ENCODE results near the gene CDH4.
A peak's percentile ranks its signal among the peaks of the same experiment; 100 is the strongest.
"Not testable (repeated sequence)": the region's sequence is repeated elsewhere in the genome, so short reads cannot be mapped to it uniquely, and the experiment has no call there.

The CDH4 gene

GRCh38 chr20:61970357-61970756, 718.3 kb downstream of the CDH4 start:
- H3K4me3 ChIP-seq (ENCODE audit: low read length in 2 of 2): no peak overlapping the region
- H2BK5ac ChIP-seq (ENCODE audit: low read length): no peak overlapping the region
- H2AFZ ChIP-seq (ENCODE audit: low read length): no peak overlapping the region
- DNase-seq (ENCODE audit: low spot score): no peak
- H3K36me3 ChIP-seq (replicated peaks in 1 of 2; ENCODE audit: control insufficient read depth in 2 of 2, insufficient read depth in 2 of 2, low read length in 2 of 2): peaks cover 17 to 39% of the 10 kb centered on the region in 2 donors
- H4K91ac ChIP-seq (ENCODE audit: low read depth, low read length, poor library complexity): no peak overlapping the region
- no peak overlapping the region for H2BK12ac ChIP-seq (ENCODE audit: low read length)
- peaks cover 0 to under 1% (median 0%) of the 10 kb centered on the region in 3 experiments for H3K27me3 ChIP-seq (ENCODE audit: control insufficient read depth in 3 of 3, insufficient read depth in 3 of 3, low read depth in 1 of 3, low read length in 3 of 3)
- no peak overlapping the region for H3K23ac ChIP-seq (ENCODE audit: low read depth, low read length, poor library complexity)
- no peak overlapping the region for H2BK15ac ChIP-seq (ENCODE audit: low read length)
- H2BK120ac ChIP-seq (ENCODE audit: low read depth, low read length): no peak overlapping the region
- no peaks in the 10 kb centered on the region for H3K79me1 ChIP-seq (ENCODE audit: low read depth, low read length)
- H4K8ac ChIP-seq (ENCODE audit: low read depth, low read length): no peak overlapping the region
- H3K9ac ChIP-seq (ENCODE audit: low read depth, low read length, poor library complexity): no peak overlapping the region
- H3K4me2 ChIP-seq (ENCODE audit: insufficient read depth, low read length, poor library complexity, severe bottlenecking): no peak overlapping the region
- H3K27ac ChIP-seq (replicated peaks; ENCODE audit: low read length): no peak overlapping the region
- H2AK5ac ChIP-seq (ENCODE audit: low read depth, low read length): no peak overlapping the region
- no peak overlapping the region for H3K4ac ChIP-seq (ENCODE audit: low read length)
- H3K14ac ChIP-seq (ENCODE audit: low read length): no peak overlapping the region
- no CpG with 5 or more reads among the region's 14 CpGs for WGBS, 2 donors (ENCODE audit: extremely low coverage in 2 of 2, insufficient read length in 2 of 2, insufficient replicate concordance in 1 of 2)
- H3K4me1 ChIP-seq (ENCODE audit: control insufficient read depth in 2 of 2, insufficient read depth in 1 of 2, low read depth in 1 of 2, low read length in 2 of 2): peaks cover 0 to 5% of the 10 kb centered on the region in 2 donors
- H3K18ac ChIP-seq (ENCODE audit: low read length): no peak overlapping the region
- H3K9me3 ChIP-seq (replicated peaks in 1 of 2; ENCODE audit: control insufficient read depth in 2 of 2, insufficient read depth in 1 of 2, low read depth in 1 of 2, low read length in 2 of 2): peaks cover 0 to 8% of the 10 kb centered on the region in 2 donors

GRCh38 chr20:61971595-61971994, 719.5 kb downstream of the CDH4 start:
- H3K4ac ChIP-seq (ENCODE audit: low read length); H3K14ac ChIP-seq (ENCODE audit: low read length); H3K4me3 ChIP-seq (ENCODE audit: low read length in 2 of 2); H2BK12ac ChIP-seq (ENCODE audit: low read length); H3K27ac ChIP-seq (replicated peaks; ENCODE audit: low read length); H3K18ac ChIP-seq (ENCODE audit: low read length); H4K8ac ChIP-seq (ENCODE audit: low read depth, low read length); H3K27me3 ChIP-seq (ENCODE audit: control insufficient read depth in 3 of 3, insufficient read depth in 3 of 3, low read depth in 1 of 3, low read length in 3 of 3); H2AK5ac ChIP-seq (ENCODE audit: low read depth, low read length); H3K23ac ChIP-seq (ENCODE audit: low read depth, low read length, poor library complexity); H2BK120ac ChIP-seq (ENCODE audit: low read depth, low read length); H2BK5ac ChIP-seq (ENCODE audit: low read length); H3K9ac ChIP-seq (ENCODE audit: low read depth, low read length, poor library complexity); H3K4me2 ChIP-seq (ENCODE audit: insufficient read depth, low read length, poor library complexity, severe bottlenecking); H4K91ac ChIP-seq (ENCODE audit: low read depth, low read length, poor library complexity); H2BK15ac ChIP-seq (ENCODE audit: low read length); DNase-seq (ENCODE audit: low spot score); H2AFZ ChIP-seq (ENCODE audit: low read length); H3K79me1 ChIP-seq (ENCODE audit: low read depth, low read length); H3K9me3 ChIP-seq (replicated peaks in 1 of 2; ENCODE audit: control insufficient read depth in 2 of 2, insufficient read depth in 1 of 2, low read depth in 1 of 2, low read length in 2 of 2): not testable (repeated sequence)
- Histone ChIP-seq H3K36me3 (replicated peaks in 1 of 2; ENCODE audit: control insufficient read depth in 2 of 2, insufficient read depth in 2 of 2, low read length in 2 of 2) (peaks cover 17 to 45% of the 10 kb centered on the region in 2 donors), H3K4me1 (ENCODE audit: control insufficient read depth in 2 of 2, insufficient read depth in 1 of 2, low read depth in 1 of 2, low read length in 2 of 2) (peaks cover 2 to 12% of the 10 kb centered on the region in 2 donors)
- no CpG with 5 or more reads among the region's 13 CpGs for WGBS, 2 donors (ENCODE audit: extremely low coverage in 2 of 2, insufficient read length in 2 of 2, insufficient replicate concordance in 1 of 2)

DNA sequence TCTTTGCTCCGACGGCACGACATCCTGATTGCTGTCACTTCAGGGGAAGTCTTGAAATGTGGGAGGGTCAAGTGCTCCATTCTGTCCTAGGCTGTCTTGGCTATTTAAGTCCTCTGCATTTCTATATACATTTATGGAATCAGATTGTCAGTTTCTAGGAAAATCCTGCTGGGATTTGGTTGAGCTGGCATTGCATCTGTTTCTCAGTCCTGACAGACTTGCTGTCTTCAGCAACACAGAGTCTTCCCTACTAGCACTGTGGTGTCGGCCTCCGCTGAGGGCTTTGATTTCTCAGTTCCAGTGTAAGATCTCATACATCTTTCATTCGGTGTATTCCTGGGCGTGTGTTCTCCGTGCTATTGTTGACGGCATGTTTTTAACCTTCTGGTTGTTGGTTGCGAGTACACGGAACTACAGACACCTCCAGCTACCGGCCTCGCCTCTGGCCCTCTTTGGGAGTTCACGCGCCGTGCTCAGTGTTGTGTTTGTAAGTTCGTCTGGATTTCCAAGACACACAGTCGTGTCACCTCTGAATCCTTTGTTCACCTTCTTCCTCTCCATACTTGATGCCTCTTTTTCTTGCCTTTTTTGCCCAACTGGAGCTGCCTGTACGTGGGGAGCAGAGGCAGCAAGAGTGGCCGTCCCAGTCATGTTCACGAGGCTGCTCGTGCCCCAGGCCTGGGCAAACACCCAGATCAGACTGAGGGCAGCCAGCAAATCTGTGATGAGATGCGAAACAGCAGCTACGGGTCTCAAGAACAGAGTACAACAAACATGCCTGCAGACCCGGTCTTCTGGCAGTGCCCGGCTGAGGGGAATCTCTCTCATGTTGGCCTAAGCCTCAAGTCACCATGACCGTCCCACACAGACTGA, 720.8 kb downstream of the CDH4 start:
- no peak overlapping the region for H2BK5ac ChIP-seq (ENCODE audit: low read length)
- no peak overlapping the region for H3K14ac ChIP-seq (ENCODE audit: low read length)
- H2AFZ ChIP-seq (ENCODE audit: low read length): no peak overlapping the region
- peaks cover 17 to 54% of the 10 kb centered on the region in 2 donors for H3K36me3 ChIP-seq (replicated peaks in 1 of 2; ENCODE audit: control insufficient read depth in 2 of 2, insufficient read depth in 2 of 2, low read length in 2 of 2)
- no peak overlapping the region for H3K4me2 ChIP-seq (ENCODE audit: insufficient read depth, low read length, poor library complexity, severe bottlenecking)
- no peaks in the 10 kb centered on the region for H3K27me3 ChIP-seq (ENCODE audit: control insufficient read depth in 3 of 3, insufficient read depth in 3 of 3, low read depth in 1 of 3, low read length in 3 of 3)
- H3K4me3 ChIP-seq (ENCODE audit: low read length in 2 of 2): peak overlapping the region in 1 of 2 donors; percentile 18
- DNase-seq (ENCODE audit: low spot score): no peak
- peak overlapping the region; percentile 43 for H2BK12ac ChIP-seq (ENCODE audit: low read length)
- no peak overlapping the region for H2AK5ac ChIP-seq (ENCODE audit: low read depth, low read length)
- H4K91ac ChIP-seq (ENCODE audit: low read depth, low read length, poor library complexity): no peak overlapping the region
- no peak overlapping the region for H3K23ac ChIP-seq (ENCODE audit: low read depth, low read length, poor library complexity)
- no peak overlapping the region for H3K4ac ChIP-seq (ENCODE audit: low read length)
- H2BK15ac ChIP-seq (ENCODE audit: low read length): no peak overlapping the region
- H3K18ac ChIP-seq (ENCODE audit: low read length): no peak overlapping the region
- H2BK120ac ChIP-seq (ENCODE audit: low read depth, low read length): no peak overlapping the region
- H3K9me3 ChIP-seq (replicated peaks in 1 of 2; ENCODE audit: control insufficient read depth in 2 of 2, insufficient read depth in 1 of 2, low read depth in 1 of 2, low read length in 2 of 2): peaks cover 0 to 8% of the 10 kb centered on the region in 2 donors
- H3K79me1 ChIP-seq (ENCODE audit: low read depth, low read length): peaks cover 9% of the 10 kb centered on the region
- no CpG with 5 or more reads among the region's 27 CpGs for WGBS, 2 donors (ENCODE audit: extremely low coverage in 2 of 2, insufficient read length in 2 of 2, insufficient replicate concordance in 1 of 2)
- no peak overlapping the region for H4K8ac ChIP-seq (ENCODE audit: low read depth, low read length)
- H3K9ac ChIP-seq (ENCODE audit: low read depth, low read length, poor library complexity): peak overlapping the region; percentile 27
- H3K27ac ChIP-seq (replicated peaks; ENCODE audit: low read length): no peak overlapping the region
- H3K4me1 ChIP-seq (ENCODE audit: control insufficient read depth in 2 of 2, insufficient read depth in 1 of 2, low read depth in 1 of 2, low read length in 2 of 2): peaks cover 2 to 15% of the 10 kb centered on the region in 2 donors

DNA sequence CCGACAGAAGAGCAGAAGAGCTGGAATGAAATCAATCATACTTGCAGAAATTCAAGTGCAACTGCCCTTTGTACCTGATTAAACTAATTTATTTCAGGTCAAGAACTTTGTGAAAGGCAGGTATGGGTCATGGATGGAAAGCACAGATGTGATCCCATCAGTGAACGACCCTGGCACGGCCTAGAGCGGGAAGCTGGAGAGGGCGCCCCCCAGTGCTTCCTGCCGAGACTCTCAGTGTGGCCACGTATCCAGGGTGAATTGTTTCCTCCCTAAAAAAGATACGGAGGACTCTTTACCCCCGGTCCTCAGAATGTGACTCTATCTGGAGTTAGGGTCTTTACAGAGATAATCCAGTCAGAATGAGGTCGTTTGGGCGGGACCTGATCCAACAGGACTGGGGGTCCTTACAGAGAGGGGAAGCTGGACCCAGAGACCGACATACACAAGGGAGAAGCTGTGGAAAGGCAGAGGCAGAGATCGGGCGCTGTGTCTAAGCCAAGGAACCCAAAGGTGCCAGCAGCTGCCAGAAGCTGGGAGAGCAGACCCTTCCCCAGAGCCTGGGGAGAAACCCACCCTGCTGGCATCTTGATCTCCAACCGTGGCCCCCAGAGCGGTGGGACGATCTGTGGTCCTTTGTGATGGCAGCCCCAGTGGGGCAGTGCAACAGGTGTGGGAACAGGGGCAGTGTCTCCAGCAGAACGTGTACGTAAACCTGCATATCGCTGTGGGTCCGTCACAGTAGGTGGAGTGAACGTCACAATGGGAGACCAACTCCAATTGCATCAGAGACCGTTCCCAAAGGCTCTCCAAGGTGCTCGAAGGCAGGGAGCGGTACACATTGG, 721.7 kb downstream of the CDH4 start:
- Histone ChIP-seq H3K4me2 (ENCODE audit: insufficient read depth, low read length, poor library complexity, severe bottlenecking) (no peak overlapping the region), H4K8ac (ENCODE audit: low read depth, low read length) (peak overlapping the region; percentile 43), H2BK12ac (ENCODE audit: low read length) (peak overlapping the region; percentile 41), H3K36me3 (replicated peaks in 1 of 2; ENCODE audit: control insufficient read depth in 2 of 2, insufficient read depth in 2 of 2, low read length in 2 of 2) (peaks cover 17 to 54% of the 10 kb centered on the region in 2 donors), H3K9ac (ENCODE audit: low read depth, low read length, poor library complexity) (no peak overlapping the region), H2BK15ac (ENCODE audit: low read length) (no peak overlapping the region), H3K4me1 (ENCODE audit: control insufficient read depth in 2 of 2, insufficient read depth in 1 of 2, low read depth in 1 of 2, low read length in 2 of 2) (peaks cover 2 to 15% of the 10 kb centered on the region in 2 donors), H3K18ac (ENCODE audit: low read length) (peak overlapping the region; percentile 64), H3K9me3 (replicated peaks in 1 of 2; ENCODE audit: control insufficient read depth in 2 of 2, insufficient read depth in 1 of 2, low read depth in 1 of 2, low read length in 2 of 2) (peaks cover 0 to 8% of the 10 kb centered on the region in 2 donors), H3K4me3 (ENCODE audit: low read length in 2 of 2) (peak overlapping the region in 1 of 2 donors; percentile 13), H3K23ac (ENCODE audit: low read depth, low read length, poor library complexity) (peak overlapping the region; percentile 25), H2AFZ (ENCODE audit: low read length) (no peak overlapping the region), H4K91ac (ENCODE audit: low read depth, low read length, poor library complexity) (no peak overlapping the region), H2BK5ac (ENCODE audit: low read length) (peak overlapping the region; percentile 53), H3K79me1 (ENCODE audit: low read depth, low read length) (peaks cover 9% of the 10 kb centered on the region), H3K4ac (ENCODE audit: low read length) (no peak overlapping the region), H3K27ac (replicated peaks; ENCODE audit: low read length) (peak overlapping the region; percentile 13), H3K14ac (ENCODE audit: low read length) (peak overlapping the region; percentile 89), H2AK5ac (ENCODE audit: low read depth, low read length) (peak overlapping the region; percentile 94), H3K27me3 (ENCODE audit: control insufficient read depth in 3 of 3, insufficient read depth in 3 of 3, low read depth in 1 of 3, low read length in 3 of 3) (no peaks in the 10 kb centered on the region), H2BK120ac (ENCODE audit: low read depth, low read length) (no peak overlapping the region)
- no peak for DNase-seq (ENCODE audit: low spot score)
- no CpG with 5 or more reads among the region's 25 CpGs for WGBS, 2 donors (ENCODE audit: extremely low coverage in 2 of 2, insufficient read length in 2 of 2, insufficient replicate concordance in 1 of 2)
